SK-N-SH treated with all-trans-retinoic acid at 6 μM for 48 hours (cell line): ENCODE results near the gene ASCC1.

ENCODE experiments used
- ARNTL ChIP-seq: fragments of 450-650 bp; formaldehyde crosslinking; IDR thresholded peaks from 2 replicates; pipeline ENCODE4 v1.5.0; 2020; ENCODE audit warnings: low read depth, mild to moderate bottlenecking, moderate library complexity, borderline replicate concordance
- BACH2 ChIP-seq: fragments of 250-450 bp; sonication (Bioruptor Pico); IDR thresholded peaks from 2 replicates; pipeline ENCODE4 v1.9.0; 2021; ENCODE audit warnings: mild to moderate bottlenecking, borderline replicate concordance
- CREB5 ChIP-seq: fragments of 250-450 bp; sonication (Bioruptor Pico); IDR thresholded peaks from 2 replicates; pipeline ENCODE4 v1.5.1; 2020; ENCODE audit warnings: low read depth, mild to moderate bottlenecking, moderate library complexity
- ESRRG ChIP-seq: fragments of 250-450 bp; sonication (Bioruptor Pico); IDR thresholded peaks from 2 replicates; pipeline ENCODE4 v1.6.1; 2021; ENCODE audit warnings: mild to moderate bottlenecking
- GLIS3 ChIP-seq: fragments of 250-450 bp; sonication (Bioruptor Pico); IDR thresholded peaks from 2 replicates; pipeline ENCODE4 v1.5.0; 2020; ENCODE audit warnings: mild to moderate bottlenecking, moderate library complexity
- ISL1 ChIP-seq: fragments of 250-450 bp; sonication (Bioruptor Pico); IDR thresholded peaks from 2 replicates; pipeline ENCODE4 v2.1.2; 2022; ENCODE audit warnings: mild to moderate bottlenecking, moderate library complexity
- POU6F1 ChIP-seq: fragments of 250-450 bp; sonication (Bioruptor Pico); IDR thresholded peaks from 2 replicates; pipeline ENCODE4 v1.8.0; 2021; ENCODE audit warnings: low read depth, mild to moderate bottlenecking, moderate library complexity, borderline replicate concordance
- PPARA ChIP-seq: fragments of 250-450 bp; sonication (Bioruptor Pico); IDR thresholded peaks from 2 replicates; pipeline ENCODE4 v1.5.0; 2020; ENCODE audit warnings: mild to moderate bottlenecking, borderline replicate concordance
- TCF4 ChIP-seq: fragments of 250-450 bp; sonication (Bioruptor Pico); IDR thresholded peaks from 2 replicates; pipeline ENCODE4 v1.8.0; 2021; ENCODE audit warnings: mild to moderate bottlenecking, moderate library complexity, borderline replicate concordance
- ZC3H10 ChIP-seq: fragments of 250-450 bp; sonication (Bioruptor Pico); IDR thresholded peaks from 2 replicates; pipeline ENCODE4 v1.5.1; 2021; ENCODE audit warnings: mild to moderate bottlenecking, moderate library complexity
- ZFP3 ChIP-seq: fragments of 250-450 bp; sonication (Bioruptor Pico); IDR thresholded peaks from 2 replicates; pipeline ENCODE4 v1.5.0; 2020; ENCODE audit warnings: mild to moderate bottlenecking, moderate library complexity
- ZNF565 ChIP-seq: fragments of 450-650 bp; formaldehyde crosslinking; conservative IDR thresholded peaks from 2 replicates; pipeline ENCODE4 v1.5.0; 2020; ENCODE audit warnings: low read depth, mild to moderate bottlenecking, moderate library complexity
- ZNF8 ChIP-seq: fragments of 450-650 bp; formaldehyde crosslinking; IDR thresholded peaks from 2 replicates; pipeline ENCODE4 v1.5.0; 2020; ENCODE audit warnings: mild to moderate bottlenecking, moderate library complexity

DNA sequence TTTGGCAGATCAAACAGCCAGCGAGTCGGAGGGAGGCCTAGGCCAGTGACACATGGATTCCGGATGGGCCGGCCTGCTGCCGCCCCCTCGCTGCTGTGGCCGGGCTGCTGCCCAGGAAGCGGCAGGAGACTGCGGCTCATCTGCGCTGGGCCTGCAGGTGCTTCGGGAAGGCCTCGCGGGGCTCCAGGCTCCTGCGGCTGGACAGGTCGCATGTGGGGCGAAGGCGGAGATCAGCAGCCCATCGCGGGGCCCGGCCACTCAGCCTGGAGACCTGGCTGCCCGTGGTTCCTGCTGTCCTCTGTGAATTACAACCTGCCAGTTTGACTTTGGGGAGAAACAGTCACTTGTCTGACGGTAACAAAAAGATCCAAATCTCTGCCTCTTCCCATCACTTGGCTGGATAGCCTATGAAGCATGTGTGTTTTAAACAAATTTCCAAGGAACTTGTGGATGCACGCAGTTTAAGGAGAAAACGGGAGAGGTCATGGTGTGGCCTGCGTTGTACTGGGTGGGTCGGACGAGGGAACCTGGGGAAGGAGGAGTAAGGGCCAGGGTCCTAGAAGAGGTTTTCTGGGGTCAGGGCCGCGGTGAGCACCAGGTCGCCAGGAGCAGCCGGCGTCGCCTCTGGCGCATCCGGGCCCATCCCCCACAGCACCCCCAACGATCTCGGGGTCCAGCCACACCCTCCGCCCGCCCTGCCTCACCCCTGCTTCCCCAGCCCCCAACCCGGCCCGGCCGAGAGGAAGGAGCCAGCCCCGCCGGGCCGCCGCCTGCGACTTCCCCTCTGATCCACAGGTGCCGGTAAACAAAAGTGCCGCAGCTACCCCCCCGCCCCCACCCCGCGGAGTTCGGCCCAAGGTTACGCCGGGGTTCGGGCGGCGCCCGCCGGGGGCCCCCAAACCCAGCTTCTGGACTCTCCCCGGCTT, 129.3 kb downstream of the ASCC1 start:
- TF ChIP-seq ESRRG (CRISPR knock-in tag) (no peak), ZC3H10 (CRISPR knock-in tag) (no peak), ISL1 (CRISPR knock-in tag) (no peak), ARNTL (CRISPR knock-in tag) (no peak), POU6F1 (CRISPR knock-in tag) (no peak), GLIS3 (CRISPR knock-in tag) (no peak), CREB5 (CRISPR knock-in tag) (no peak), ZFP3 (no peak), ZNF565 (CRISPR knock-in tag) (no peak), TCF4 (CRISPR knock-in tag) (no peak), ZNF8 (no peak), PPARA (CRISPR knock-in tag) (no peak), BACH2 (no peak)
